Measurements from ENCODE around the gene OSGIN1. TPM values are rescaled to one million over a fixed set of nuclear protein-coding genes. Genes with fewer than 3 reads are reported as not detected.

The OSGIN1 gene
- polyA plus RNA-seq, 1 donor from 2014 or later: 2.1 TPM

DNA sequence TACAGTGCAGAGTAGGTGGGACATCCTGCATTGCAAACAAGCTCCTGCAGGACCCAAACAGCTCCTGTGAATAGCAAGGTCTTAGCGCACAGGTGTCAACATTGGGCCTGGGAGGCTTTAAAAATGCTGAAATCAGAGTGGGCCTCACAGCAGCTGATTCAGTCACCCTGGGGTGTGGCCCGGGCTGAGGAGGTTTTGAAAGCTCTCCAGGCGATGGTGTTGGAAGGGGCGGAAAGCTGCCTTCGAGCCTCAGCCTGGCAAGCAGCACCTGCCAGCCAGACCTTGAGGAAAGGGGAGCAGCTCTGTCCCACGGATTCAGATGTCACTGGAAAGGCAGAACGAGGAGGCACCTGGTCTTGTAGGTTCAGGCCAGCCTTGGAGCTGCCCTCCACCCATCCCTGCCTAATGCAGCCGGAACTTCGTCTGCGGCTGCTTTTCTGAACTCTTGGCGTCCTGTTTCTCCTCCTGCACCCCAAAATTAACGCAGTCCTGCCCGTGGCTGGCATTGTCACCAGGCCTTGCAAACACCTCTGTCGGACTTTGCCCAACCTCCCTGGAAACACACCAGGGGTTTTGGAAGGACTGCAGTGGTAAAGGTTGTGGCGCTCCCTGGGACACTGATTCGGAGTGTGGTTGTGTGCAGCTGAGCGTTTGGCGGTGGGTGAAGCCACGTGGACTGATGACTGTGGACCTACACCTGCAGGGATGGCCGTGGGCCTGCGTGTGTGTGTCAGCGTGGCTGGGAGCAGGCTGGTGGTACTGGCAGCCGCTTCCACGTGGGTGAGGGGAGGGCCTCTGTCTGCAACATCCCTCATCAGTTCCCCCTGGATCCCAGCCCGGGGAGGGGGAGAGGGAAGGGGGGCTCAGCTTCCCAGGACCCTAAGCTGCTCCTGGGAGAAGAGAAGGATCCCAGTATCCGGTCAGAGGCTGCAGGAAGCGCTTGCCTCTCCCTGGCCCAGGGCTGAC is 18.4 kb downstream of the OSGIN1 start:
- no peak overlapping the region for H3K27ac ChIP-seq (ENCODE audit: low read length)
- H3K27me3 ChIP-seq (ENCODE audit: insufficient read depth, low read depth, low read length): peaks cover 7% of the 10 kb centered on the region
- no peaks in the 10 kb centered on the region for H3F3A ChIP-seq (ENCODE audit: insufficient read depth, low read length, poor library complexity, severe bottlenecking)
- no peaks in the 10 kb centered on the region for H4K20me1 ChIP-seq (ENCODE audit: insufficient read depth)
- H2AFZ ChIP-seq (ENCODE audit: low read depth, low read length): no peak overlapping the region
- no peak overlapping the region for H3K4me3 ChIP-seq (ENCODE audit: low read length)
- H3K79me2 ChIP-seq (replicated peaks; ENCODE audit: insufficient read depth, low read length): no peaks in the 10 kb centered on the region
- no peaks in the 10 kb centered on the region for H3K9me2 ChIP-seq (ENCODE audit: insufficient read depth, low read length)
- no peaks in the 10 kb centered on the region for H3K36me3 ChIP-seq (ENCODE audit: insufficient read depth, low read length)
- TF ChIP-seq, protein P1, sequence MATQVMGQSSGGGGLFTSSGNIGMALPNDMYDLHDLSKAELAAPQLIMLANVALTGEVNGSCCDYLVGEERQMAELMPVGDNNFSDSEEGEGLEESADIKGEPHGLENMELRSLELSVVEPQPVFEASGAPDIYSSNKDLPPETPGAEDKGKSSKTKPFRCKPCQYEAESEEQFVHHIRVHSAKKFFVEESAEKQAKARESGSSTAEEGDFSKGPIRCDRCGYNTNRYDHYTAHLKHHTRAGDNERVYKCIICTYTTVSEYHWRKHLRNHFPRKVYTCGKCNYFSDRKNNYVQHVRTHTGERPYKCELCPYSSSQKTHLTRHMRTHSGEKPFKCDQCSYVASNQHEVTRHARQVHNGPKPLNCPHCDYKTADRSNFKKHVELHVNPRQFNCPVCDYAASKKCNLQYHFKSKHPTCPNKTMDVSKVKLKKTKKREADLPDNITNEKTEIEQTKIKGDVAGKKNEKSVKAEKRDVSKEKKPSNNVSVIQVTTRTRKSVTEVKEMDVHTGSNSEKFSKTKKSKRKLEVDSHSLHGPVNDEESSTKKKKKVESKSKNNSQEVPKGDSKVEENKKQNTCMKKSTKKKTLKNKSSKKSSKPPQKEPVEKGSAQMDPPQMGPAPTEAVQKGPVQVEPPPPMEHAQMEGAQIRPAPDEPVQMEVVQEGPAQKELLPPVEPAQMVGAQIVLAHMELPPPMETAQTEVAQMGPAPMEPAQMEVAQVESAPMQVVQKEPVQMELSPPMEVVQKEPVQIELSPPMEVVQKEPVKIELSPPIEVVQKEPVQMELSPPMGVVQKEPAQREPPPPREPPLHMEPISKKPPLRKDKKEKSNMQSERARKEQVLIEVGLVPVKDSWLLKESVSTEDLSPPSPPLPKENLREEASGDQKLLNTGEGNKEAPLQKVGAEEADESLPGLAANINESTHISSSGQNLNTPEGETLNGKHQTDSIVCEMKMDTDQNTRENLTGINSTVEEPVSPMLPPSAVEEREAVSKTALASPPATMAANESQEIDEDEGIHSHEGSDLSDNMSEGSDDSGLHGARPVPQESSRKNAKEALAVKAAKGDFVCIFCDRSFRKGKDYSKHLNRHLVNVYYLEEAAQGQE (IDR thresholded peaks at IDR 0.05; ENCODE audit: borderline replicate concordance): no peak
- TF ChIP-seq EZH2 (IDR thresholded peaks at IDR 0.05; ENCODE audit: borderline replicate concordance, insufficient read depth, low read length, poor library complexity, severe bottlenecking): no peak
- TF ChIP-seq TAF1 (IDR thresholded peaks at IDR 0.05; ENCODE audit: low read depth): no peak
- TF ChIP-seq POLR2AphosphoS5 (IDR thresholded peaks at IDR 0.05): no peak
- TF ChIP-seq MXI1 (conservative IDR thresholded peaks at IDR 0.05; ENCODE audit: poor library complexity, severe bottlenecking): no peak
- TF ChIP-seq EP300 (conservative IDR thresholded peaks at IDR 0.05; ENCODE audit: poor library complexity, severe bottlenecking): no peak
- TF ChIP-seq, protein P2, sequence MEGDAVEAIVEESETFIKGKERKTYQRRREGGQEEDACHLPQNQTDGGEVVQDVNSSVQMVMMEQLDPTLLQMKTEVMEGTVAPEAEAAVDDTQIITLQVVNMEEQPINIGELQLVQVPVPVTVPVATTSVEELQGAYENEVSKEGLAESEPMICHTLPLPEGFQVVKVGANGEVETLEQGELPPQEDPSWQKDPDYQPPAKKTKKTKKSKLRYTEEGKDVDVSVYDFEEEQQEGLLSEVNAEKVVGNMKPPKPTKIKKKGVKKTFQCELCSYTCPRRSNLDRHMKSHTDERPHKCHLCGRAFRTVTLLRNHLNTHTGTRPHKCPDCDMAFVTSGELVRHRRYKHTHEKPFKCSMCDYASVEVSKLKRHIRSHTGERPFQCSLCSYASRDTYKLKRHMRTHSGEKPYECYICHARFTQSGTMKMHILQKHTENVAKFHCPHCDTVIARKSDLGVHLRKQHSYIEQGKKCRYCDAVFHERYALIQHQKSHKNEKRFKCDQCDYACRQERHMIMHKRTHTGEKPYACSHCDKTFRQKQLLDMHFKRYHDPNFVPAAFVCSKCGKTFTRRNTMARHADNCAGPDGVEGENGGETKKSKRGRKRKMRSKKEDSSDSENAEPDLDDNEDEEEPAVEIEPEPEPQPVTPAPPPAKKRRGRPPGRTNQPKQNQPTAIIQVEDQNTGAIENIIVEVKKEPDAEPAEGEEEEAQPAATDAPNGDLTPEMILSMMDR (IDR thresholded peaks at IDR 0.05; ENCODE audit: poor library complexity, severe bottlenecking): no peak
- no peak for TF ChIP-seq RAD21 (conservative IDR thresholded peaks at IDR 0.05)
- no peak for TF ChIP-seq SMC3 (conservative IDR thresholded peaks at IDR 0.05; ENCODE audit: poor library complexity)
- no peak overlapping the region for H3K4me2 ChIP-seq (ENCODE audit: low read length)
- no peaks in the 10 kb centered on the region for H3K9me3 ChIP-seq (ENCODE audit: low read length)
- H3K9ac ChIP-seq (ENCODE audit: low read length): no peak overlapping the region

DNA sequence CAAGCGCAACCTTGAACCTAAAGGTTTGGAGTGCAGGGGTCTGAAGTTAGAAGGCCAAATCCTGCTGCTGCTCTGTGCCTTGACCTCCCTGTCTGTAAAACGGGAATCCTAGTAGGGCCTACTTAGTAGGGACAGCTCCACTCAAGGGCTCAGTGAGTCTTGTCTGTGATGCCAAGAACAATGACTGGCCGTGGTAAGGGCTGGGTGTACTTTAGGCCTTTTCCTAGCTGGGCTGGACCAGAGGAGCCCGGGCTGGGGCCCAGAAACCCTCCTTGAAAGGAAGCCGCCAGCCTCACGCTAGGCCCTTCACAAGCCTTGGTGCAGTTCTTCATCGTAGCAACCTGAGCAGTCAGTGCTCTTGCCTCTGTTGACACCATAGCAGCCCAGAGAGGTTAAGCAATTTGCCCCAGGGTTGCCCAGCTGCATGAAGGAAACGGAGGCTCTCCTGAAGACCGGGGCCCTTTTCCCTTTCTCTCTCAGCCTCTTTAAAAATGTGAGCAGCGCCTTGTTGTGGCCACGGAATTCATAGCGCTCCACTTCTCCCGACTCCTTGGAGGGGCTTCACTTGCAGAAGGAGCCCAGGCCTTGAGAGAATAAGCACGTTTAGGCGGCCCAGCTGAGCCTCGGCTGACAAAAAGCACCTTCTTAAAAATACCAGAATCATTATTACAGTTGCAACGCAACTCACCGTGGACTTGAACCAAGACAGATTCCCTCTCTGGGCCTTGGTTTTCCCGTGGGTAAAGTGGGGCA is 19.4 kb downstream of the OSGIN1 start:
- H3K79me2 ChIP-seq (replicated peaks; ENCODE audit: insufficient read depth, low read length): no peaks in the 10 kb centered on the region
- no peaks in the 10 kb centered on the region for H3F3A ChIP-seq (ENCODE audit: insufficient read depth, low read length, poor library complexity, severe bottlenecking)
- H3K4me3 ChIP-seq (ENCODE audit: low read length): no peak overlapping the region
- H3K27ac ChIP-seq (ENCODE audit: low read length): no peak overlapping the region
- no peaks in the 10 kb centered on the region for H3K36me3 ChIP-seq (ENCODE audit: insufficient read depth, low read length)
- no peak overlapping the region for H2AFZ ChIP-seq (ENCODE audit: low read depth, low read length)
- H3K9me3 ChIP-seq (ENCODE audit: low read length): no peaks in the 10 kb centered on the region
- peaks cover 7% of the 10 kb centered on the region for H3K27me3 ChIP-seq (ENCODE audit: insufficient read depth, low read depth, low read length)
- TF ChIP-seq EP300 (conservative IDR thresholded peaks at IDR 0.05; ENCODE audit: poor library complexity, severe bottlenecking) (no peak), RAD21 (conservative IDR thresholded peaks at IDR 0.05) (no peak), TAF1 (IDR thresholded peaks at IDR 0.05; ENCODE audit: low read depth) (no peak), POLR2AphosphoS5 (IDR thresholded peaks at IDR 0.05) (no peak), MXI1 (conservative IDR thresholded peaks at IDR 0.05; ENCODE audit: poor library complexity, severe bottlenecking) (no peak), EZH2 (IDR thresholded peaks at IDR 0.05; ENCODE audit: borderline replicate concordance, insufficient read depth, low read length, poor library complexity, severe bottlenecking) (no peak), SMC3 (conservative IDR thresholded peaks at IDR 0.05; ENCODE audit: poor library complexity) (no peak)
- TF ChIP-seq, protein P2 (IDR thresholded peaks at IDR 0.05; ENCODE audit: poor library complexity, severe bottlenecking): no peak
- TF ChIP-seq, protein P1 (IDR thresholded peaks at IDR 0.05; ENCODE audit: borderline replicate concordance): no peak
- no peak overlapping the region for H3K9ac ChIP-seq (ENCODE audit: low read length)
- no peaks in the 10 kb centered on the region for H4K20me1 ChIP-seq (ENCODE audit: insufficient read depth)
- no peaks in the 10 kb centered on the region for H3K9me2 ChIP-seq (ENCODE audit: insufficient read depth, low read length)
- no peak overlapping the region for H3K4me2 ChIP-seq (ENCODE audit: low read length)
